Measurements from ENCODE around the gene PIP5K1B.

The PIP5K1B gene

DNA sequence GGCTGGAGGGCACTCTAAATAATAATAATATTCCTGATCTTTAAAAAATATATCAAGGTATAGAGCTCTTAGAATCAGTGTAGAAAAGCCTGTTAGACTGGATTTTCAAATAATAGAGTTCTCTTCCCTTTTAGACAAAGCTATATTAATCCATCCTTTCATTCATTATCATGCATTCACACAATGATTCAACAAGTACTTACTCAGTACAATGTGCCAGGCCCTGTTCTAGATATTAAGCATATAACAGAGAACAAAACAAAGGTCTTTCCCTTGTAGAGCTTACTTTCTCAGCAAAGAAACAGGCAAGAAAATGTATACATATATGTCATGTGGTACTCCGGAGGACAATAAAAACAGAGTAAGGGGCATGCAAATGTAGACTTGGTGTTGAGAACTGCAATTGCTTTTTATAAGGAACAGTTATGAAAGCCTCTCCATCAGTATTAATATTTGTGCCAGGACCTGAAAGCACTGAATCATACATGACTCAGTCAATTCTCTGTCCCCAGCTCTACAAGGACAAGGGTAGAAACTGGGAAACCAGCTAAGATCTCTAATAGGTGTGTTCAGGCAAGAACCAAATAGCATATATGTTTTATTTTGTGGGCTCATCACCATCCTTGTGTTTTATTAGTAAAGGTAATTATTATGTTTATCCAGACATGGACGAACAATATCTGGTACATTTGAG is 72.2 kb downstream of the PIP5K1B start:
- no peak for DNase-seq (ENCODE audit: low read depth)

DNA sequence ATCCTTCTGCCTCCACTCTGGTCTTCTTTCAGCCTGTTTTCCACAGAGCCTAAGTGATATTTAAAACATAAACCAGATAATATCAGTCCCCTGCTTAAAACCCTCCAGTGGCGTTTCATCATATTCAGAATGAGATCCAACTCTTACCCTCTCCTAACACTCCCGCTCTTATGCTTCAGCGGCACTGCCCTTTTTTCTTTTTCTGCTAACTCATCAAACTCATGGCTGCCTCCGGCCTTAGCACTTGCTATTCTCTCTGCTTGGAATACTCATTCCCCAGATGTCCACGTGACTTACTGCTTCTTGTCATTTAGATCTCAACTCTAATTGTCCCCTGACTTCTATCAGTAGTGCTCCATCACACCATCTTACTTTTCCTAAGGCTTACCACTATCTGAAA is 73.6 kb downstream of the PIP5K1B start:
- no peak for DNase-seq (ENCODE audit: low read depth)

DNA sequence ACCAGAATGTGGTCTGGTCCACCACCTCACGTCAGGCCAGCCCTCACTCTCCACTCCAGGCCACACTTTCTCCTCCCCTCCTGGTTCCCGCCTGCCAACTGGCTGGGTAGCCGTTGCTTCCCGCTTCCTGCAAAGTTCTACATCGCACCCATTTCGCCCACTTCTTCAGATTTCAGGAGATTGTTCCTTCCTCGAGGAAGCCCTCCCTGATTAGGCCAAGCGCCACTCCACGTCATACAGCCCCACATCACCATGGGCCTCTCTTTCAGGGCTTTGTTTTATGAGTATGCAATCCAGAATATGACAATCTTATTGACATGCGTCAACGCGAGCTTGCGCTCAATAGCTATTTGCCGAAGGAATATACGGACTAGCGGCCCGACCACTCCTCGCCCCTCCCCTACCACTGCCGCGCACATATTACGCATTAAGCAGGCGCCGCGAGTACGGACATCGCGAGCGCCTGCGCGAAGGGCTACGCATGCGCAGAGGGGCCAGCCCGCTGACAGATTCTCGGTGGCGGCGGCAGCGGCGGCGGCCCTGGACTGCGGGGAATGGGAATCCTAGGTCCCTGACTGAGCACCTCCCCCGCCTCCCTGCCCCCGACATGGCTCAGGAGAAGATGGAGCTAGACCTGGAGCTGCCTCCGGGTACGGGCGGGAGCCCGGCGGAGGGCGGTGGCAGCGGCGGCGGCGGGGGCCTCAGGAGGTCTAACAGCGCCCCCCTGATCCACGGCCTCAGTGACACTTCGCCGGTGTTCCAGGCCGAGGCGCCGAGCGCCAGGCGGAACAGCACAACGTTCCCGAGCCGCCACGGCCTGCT is 74.7 kb downstream of the PIP5K1B start:
- DNase-seq (ENCODE audit: low read depth) = peak; percentile 90

DNA sequence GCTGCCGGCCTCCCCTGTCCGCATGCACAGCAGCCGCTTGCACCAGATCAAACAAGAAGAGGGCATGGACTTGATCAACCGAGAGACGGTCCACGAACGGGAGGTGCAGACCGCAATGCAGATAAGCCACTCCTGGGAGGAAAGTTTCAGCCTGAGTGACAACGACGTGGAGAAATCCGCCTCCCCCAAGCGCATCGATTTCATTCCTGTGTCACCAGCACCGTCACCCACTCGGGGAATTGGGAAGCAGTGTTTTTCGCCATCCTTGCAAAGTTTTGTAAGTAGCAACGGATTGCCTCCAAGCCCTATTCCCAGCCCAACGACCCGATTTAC is 75.3 kb downstream of the PIP5K1B start:
- DNase-seq (ENCODE audit: low read depth) = no peak

DNA sequence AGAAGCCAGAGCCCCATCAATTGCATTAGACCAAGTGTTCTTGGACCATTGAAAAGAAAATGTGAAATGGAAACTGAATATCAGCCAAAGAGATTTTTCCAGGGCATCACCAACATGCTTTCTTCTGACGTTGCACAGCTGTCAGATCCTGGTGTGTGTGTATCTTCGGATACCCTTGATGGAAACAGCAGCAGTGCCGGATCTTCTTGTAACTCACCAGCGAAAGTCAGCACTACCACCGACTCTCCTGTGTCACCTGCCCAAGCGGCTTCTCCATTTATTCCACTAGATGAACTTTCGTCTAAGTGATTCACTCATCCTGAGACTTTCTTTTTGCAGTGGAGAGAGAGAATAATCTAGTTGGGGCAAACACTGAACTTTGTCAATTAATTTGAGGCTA is 75.7 kb downstream of the PIP5K1B start:
- DNase-seq (ENCODE audit: low read depth) = no peak

DNA sequence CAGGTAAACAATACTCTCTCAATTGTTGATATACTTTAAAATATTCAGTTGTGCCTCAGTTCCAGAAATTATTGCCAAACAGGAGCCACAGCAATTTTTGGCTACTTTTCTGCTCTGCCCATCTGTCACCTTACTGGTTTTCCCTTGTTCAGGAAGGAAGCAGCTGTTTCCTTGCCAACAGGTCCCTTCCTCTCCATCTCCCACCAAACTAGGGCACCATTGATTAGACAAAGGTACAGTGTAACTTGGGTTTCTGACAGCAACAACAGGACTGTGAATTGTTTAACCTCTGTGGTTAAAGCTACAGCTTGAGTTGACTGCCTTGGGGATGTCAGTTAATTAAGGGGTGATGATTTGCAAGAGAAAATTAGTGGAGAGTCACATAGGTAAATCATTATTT is 76.9 kb downstream of the PIP5K1B start:
- DNase-seq (ENCODE audit: low read depth) = no peak

DNA sequence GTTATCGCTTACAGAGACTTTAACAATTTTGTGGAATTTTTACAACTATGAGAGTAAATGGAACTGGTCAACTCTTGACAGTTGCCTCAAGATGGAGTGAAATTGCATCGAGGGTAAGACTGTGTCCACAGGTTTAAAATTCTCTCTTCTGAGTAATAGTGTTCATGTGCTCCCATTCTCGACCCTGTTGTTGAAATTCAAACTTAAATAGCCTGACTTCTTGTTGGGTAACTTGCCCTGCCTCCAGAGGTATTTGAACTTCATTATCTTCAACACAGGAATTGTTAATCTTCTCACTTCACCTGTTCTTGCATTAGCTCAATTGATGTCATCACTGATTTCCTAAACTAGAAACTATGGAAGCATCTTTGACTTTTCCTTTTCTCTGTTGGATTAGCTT is 77.5 kb downstream of the PIP5K1B start:
- no peak for DNase-seq (ENCODE audit: low read depth)

DNA sequence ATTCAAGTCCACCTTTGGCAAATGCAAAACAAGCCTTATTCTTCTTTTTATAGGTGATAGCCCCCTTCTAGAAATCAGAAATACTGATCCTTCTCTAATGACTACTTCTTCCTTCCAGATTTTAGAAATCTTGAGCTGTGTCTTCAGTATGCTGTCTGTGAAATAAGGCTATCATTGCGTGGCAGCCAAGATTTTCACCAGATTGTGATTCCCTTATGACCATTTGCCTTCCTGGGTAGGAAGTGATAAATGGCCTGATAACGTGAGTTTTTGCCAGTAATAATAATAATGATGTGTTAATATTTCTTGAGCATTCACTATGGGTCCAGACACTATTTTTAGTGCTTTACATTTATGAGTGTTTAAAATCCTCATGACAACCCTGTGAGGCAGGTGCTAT is 80.9 kb downstream of the PIP5K1B start:
- DNase-seq (ENCODE audit: low read depth) = no peak

DNA sequence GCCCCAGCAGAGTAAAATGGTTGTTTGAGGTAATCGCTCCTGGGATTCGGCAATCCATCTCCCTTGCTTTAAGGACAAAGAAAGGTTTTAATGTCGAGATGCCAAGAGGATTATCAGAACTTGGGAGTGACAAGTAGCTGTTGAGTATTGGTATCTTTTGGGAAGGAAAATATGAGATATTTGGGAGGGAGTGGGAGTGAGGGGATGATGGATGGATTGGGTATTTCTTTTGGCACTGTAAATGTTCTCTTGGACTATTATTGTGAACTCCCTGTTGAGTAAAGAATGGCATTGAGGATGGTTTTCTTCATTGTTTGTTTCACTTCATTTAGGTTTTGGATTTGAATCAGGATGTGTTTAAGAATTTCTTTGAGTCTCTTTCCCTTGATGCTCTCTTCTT is 86.1 kb downstream of the PIP5K1B start:
- no peak for DNase-seq (ENCODE audit: low read depth)

DNA sequence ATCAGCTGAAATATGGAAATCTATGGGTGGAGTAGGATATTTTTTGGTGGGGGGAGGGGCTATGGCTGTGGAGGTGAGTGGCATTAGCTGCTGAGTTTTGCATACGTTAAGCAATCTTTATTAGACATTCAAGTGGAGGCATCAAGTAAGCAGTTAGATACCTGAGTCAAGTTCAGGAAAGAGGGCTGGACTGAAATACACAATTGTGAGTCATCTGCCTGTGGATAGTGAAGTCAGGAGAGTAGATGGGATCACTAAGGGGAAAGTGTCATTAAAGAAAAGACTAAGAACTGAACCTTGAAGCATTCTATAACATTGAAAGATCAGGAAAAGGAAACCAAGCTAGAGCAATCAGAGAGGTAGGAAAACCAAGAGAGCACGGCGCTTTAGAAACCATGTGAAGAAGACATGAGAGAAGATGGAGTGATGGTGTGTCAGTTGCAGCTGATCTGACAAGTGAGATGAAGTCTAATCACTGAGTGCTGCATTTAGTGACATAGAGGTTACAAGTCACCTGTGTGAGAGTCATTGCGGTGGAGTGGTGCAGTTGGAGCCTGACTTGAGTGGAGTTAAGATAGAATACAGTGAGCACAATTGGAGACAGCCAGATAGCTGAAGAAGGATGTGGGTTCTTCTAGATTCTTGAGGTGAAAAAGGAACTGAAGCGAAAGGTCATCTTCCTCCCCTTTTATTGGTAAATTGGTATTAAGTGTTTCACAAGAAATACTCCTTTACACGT is 88.7 kb downstream of the PIP5K1B start:
- DNase-seq (ENCODE audit: low read depth) = no peak

DNA sequence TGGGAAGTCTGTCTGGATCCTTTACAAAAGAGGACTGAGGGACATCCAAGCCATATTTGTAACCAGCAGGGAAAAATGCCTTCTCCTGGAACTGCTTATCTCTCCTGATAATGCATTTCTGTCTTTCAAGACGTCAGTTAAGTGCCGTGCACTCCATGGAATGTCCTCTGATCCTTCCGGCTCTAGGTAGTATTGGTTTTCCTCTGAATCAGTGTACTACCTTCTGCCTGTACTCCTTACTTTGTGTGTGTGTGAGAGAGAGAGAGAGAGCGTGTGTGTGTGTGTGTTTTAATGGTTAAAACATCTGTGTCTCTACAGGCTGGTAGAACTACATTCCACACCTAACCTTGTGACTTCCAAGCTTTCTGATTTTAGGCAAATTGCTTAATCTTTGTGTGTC is 89.9 kb downstream of the PIP5K1B start:
- DNase-seq (ENCODE audit: low read depth) = no peak

DNA sequence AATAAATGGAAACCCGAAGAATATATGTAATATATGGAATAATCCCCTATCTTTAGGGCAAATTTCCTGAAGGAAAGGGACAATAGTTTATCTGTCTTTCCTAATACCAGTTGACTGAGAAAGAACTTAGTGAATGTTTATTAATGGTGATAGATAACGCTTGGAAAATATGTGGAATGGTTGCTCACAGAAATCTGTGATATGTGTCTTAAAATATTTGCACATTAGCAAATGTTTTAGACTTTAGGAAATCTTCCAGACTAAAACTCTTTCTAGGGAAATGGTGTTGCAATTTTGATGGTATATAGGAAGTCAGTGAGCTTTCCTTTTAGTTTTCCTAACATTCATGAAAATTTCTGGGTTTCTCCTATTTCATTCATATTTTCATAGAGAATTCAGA is 90.4 kb downstream of the PIP5K1B start:
- no peak for DNase-seq (ENCODE audit: low read depth)

DNA sequence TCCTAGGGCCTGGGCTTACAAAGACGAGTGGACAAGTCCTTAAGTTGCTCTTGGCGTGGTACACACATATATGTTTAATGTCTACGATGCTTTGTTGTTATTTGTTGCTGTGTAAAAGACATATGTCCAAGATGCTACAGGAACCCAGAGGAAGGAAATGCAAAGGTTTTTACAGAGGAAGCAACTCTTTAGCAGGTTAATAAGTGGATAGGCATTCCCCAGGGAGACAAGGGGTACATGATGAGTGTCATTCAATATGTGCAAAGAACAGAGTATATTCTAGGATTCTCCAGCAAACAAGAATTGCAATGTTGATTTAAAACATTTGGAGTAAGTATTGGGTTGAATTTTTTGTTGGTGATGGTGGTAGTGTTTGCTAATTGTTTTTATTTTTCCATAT is 92.1 kb downstream of the PIP5K1B start:
- no peak for DNase-seq (ENCODE audit: low read depth)

DNA sequence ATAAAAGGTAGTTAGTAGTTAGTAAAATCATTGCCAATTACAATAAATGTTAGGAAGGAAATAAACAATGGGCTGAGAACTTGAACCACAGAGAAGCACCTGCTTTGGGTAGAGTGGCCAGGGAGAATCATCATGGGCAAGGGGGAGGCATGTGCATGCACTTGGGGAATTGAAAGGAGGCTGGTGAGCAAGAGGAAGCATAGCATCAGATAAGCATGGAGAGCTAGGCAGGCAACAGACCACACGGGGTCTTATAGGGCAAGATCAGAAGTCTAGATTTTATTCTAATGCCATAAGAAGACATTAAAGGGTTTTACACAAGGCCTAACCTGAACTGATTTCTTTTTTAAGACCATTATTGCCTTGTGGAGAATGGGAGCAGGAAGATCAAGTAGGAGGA is 93.4 kb downstream of the PIP5K1B start:
- no peak for DNase-seq (ENCODE audit: low read depth)

DNA sequence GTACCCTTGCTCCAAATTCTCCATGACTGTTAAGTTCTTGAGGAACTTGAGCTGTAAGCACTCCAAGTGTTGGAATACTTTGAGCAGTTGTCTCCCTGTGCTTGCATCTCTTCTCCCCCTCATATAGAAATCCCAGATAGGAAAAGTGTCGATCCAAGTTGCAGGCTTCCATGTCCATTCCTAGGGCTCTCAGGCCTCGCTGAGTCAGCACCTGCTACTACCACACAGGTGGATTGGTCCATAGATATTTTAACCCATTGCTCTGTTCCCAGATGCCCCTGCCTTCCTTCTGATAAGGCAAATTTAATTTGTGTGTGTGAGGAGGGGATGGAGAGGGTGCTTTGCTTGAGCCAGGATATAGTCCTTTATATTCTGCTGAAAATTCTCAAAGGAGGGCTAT is 95.8 kb downstream of the PIP5K1B start:
- DNase-seq (ENCODE audit: low read depth) = no peak

DNA sequence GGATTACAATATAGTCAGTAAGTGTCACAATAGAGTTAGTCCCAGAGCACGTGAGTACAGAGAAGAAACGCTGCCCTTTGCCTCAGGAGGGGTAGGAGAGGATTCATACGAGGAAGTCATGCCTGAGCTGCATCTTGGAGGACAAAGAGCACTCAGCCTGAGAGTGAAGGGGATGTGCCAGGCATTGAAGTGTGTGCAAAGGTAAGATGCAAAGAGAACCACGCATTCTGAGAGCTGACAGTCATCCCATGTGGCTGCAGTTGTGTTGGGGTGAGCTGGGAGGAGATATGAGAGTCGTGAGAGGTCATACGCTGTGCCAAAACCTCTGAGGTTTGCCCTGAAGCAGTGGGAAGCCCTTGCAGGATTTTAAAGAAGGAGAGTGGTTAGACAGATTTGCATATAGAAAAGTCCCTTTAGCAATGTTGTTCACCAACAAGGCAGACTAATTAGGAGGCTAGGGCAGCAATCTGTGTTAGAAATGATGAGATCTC is 97.5 kb downstream of the PIP5K1B start:
- no peak for DNase-seq (ENCODE audit: low read depth)

DNA sequence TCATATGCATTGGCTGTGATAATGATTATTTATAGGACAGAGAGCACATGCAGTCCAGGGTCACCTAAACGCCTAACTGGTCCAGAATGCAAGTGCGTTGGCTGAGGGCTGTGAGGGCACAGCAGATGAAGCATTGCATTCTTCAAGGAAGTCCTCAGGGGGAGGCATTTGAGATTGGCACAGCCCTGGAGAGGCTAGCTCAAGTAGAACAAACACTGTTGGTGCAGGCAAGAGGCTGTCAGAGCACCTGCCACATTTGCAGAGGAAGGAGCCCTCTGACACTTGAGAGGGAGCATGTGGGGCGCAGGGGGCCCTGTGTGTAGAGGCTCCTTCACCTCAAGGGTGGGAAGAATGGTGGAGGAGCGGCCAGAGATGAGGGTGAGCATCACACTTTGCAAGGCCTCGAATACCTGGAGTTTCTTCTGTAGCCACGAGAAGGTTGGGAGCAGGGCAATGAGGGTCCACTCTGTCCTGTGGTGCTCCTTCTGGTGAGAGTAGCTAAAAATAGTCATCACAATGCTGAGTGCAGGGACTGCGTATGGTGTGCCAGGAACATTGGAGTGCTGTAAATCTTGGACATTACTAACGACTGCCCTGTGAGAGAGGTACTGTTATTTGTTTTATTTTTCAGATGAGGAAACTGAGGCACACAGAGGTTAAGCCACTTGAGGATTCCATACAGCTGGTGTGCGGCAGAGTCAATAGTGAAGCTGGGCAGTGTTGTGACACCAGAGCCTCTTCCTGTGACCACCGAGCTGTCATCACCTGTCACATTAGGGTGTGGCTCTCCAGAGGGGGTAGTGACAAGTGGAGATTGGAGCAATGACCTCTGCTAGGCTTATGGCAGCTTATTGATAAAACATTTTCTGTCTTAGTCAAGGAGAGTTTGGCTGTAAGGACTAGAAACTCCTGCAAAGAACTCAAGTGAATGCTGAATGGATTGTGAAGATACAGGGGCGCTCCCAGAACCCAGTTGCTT is 100.2 kb downstream of the PIP5K1B start:
- no peak for DNase-seq (ENCODE audit: low read depth)

DNA sequence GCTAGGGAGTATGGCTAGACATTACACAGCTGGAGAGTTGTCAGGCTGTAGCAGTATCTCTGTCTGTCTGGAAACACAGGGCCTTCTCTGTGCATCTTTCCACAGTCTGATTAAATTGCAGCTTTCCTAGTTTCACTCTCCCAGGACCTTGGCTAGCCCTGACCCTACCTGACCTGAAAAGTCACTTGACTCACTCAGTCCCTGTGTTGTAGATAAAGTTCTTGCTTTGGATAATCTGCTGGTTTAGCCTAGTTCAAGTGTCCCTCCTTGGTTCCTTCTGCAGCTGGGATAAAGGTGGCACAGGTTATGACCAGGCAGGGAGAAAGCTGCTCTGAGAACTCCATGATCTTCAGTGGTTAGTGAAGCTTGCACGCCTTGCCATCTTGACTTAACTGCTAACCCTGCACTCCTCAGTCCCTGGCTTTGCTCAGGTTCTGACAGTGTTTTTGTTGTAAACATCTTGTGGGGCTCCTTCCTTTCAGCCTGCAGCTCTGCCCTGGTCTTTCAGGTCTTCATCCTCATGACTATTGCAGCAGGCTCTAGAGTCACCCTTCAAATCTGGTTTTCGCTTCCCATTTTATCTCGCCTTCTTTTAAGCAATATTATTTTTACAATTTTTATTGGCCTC is 101.0 kb downstream of the PIP5K1B start:
- DNase-seq (ENCODE audit: low read depth) = no peak

DNA sequence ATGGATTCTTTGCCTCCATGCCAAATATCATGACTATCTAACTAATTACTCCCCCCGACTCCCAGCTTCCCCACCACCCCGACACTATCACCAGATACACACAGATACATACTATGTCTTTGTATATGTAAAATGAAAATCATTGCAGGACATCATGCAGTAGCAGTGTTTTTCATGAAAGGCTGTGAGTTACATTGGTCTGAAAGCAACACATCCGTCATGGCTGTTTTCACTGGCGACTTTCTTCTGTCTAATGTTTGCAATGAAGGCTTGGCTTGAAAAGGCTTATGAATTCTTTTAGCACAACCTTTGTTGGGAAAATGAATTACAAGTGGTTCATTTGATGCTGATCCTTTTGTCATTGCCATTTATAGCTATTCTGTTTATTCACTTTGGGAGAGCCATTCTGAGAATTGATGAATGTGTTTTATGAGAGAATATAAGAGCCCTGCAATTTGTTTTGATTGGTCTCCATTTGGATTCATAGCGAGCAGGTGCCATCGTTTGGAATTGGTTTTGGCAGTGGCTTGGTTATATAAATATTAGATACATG is 103.4 kb downstream of the PIP5K1B start:
- DNase-seq (ENCODE audit: low read depth) = no peak

DNA sequence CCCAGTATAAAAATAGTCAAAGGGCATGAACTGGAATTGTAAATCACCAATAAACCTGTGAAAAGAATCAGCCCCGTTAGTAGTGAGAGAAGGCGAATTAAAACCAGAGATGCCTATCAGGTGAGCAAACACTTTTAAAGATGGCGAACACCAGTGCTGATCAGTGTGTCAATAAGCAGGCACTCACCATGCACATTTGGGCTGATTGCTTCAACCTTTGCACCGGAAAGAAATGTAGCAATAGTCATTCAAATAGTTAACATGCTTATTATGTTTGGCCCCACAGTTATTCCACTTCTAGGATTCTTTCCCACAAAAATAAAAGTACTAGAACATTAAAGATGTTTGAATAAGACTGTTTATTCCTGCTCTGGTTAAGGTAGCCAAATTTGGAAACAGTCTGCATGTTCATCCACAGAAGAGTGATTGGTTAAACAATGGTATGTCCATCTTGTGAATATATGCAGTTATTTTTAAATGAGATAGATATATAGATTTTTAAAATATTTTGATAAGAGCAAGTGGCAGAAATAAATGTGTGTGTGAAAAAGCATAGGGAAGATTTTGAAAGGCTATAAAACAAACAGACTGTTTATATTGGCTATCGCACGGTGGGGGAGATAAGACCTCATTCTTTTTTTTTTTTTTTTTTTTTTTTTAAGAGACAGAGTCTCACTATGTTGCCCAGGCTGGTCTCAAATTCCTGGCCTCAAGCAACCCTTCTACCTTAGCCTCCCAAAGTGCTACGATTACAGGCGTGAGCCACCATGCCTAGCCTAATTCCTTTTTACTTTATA is 112.2 kb downstream of the PIP5K1B start:
- no peak for DNase-seq (ENCODE audit: low read depth)
